Measurements from ENCODE around the gene RGS17.

The RGS17 gene

DNA sequence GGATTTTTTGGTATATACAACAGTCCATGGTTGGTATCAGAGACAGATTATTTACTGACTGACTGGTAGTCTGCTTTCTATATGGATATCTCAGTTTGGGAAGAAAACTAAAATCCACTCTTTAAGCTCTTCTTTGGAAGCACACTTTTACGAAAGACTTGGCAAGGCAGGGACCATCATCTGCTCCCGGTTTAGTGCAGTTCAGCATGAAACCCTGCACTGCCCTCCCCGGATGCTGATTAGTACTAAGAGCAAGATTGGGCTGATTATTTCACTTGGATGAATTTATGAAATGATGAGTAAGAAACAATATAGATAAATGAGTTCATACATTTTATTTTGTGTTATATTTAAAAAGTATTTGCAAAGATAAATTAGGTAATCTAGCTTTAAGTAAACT lies 56.3 kb downstream of the RGS17 start:
- Histone ChIP-seq H3K27ac (ENCODE audit: low read length) (no peak overlapping the region), H3K9me3 (ENCODE audit: insufficient read depth, low read depth, low read length) (no peaks in the 10 kb centered on the region), H3K4me3 (ENCODE audit: low read length) (no peak overlapping the region), H3K4me1 (ENCODE audit: insufficient read depth, low read length) (no peaks in the 10 kb centered on the region), H3K27me3 (ENCODE audit: insufficient read depth, low read length) (no peaks in the 10 kb centered on the region), H3K36me3 (ENCODE audit: insufficient read depth, low read depth, low read length) (no peaks in the 10 kb centered on the region), H3K9ac (ENCODE audit: low read depth, low read length) (no peak overlapping the region)

DNA sequence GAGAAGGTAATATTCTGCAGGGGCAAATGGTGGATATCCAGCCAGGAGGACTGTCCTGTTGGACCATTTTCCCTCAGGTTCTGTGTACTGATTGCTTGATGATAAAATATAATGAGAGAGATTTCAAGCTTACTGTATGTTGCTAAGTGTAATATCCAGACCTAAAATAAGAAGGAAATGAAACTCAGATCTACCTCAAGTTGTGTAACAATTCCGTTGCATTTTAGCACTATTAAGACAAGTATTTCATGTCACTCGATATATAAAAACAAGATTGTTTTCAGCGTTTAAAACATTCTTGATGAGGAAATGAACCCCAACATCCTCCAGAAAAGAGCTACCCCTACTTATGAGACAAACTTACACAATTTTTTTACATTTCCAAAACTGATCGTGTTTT lies 57.2 kb downstream of the RGS17 start:
- H3K4me1 ChIP-seq (ENCODE audit: insufficient read depth, low read length): no peaks in the 10 kb centered on the region
- no peak overlapping the region for H3K9ac ChIP-seq (ENCODE audit: low read depth, low read length)
- H3K27me3 ChIP-seq (ENCODE audit: insufficient read depth, low read length): no peaks in the 10 kb centered on the region
- no peak overlapping the region for H3K4me3 ChIP-seq (ENCODE audit: low read length)
- H3K36me3 ChIP-seq (ENCODE audit: insufficient read depth, low read depth, low read length): no peaks in the 10 kb centered on the region
- H3K27ac ChIP-seq (ENCODE audit: low read length): no peak overlapping the region
- no peaks in the 10 kb centered on the region for H3K9me3 ChIP-seq (ENCODE audit: insufficient read depth, low read depth, low read length)

DNA sequence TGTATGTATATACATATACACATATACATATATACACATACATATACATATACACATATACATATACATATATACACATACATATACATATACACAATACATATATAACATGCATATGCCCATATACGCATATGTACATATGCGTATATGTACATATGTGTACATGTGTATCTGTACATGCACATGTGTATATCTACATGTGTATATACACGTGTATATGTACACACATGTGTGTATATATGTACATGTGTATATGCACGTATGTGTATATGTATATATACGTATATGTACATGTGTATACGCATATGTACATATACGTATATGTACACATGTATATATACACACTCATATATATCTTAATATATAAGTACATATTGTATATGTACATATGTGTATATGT lies 60.3 kb downstream of the RGS17 start:
- no peak overlapping the region for H3K27ac ChIP-seq (ENCODE audit: low read length)
- no peaks in the 10 kb centered on the region for H3K4me1 ChIP-seq (ENCODE audit: insufficient read depth, low read length)
- H3K27me3 ChIP-seq (ENCODE audit: insufficient read depth, low read length): no peaks in the 10 kb centered on the region
- H3K9me3 ChIP-seq (ENCODE audit: insufficient read depth, low read depth, low read length): no peaks in the 10 kb centered on the region
- H3K4me3 ChIP-seq (ENCODE audit: low read length): no peak overlapping the region
- no peak overlapping the region for H3K9ac ChIP-seq (ENCODE audit: low read depth, low read length)
- no peaks in the 10 kb centered on the region for H3K36me3 ChIP-seq (ENCODE audit: insufficient read depth, low read depth, low read length)

GRCh38 chr6:153069897-153070296 lies 61.2 kb downstream of the RGS17 start:
- Histone ChIP-seq H3K27me3 (ENCODE audit: insufficient read depth, low read length) (no peaks in the 10 kb centered on the region), H3K4me3 (ENCODE audit: low read length) (no peak overlapping the region), H3K9ac (ENCODE audit: low read depth, low read length) (no peak overlapping the region), H3K36me3 (ENCODE audit: insufficient read depth, low read depth, low read length) (no peaks in the 10 kb centered on the region), H3K4me1 (ENCODE audit: insufficient read depth, low read length) (no peaks in the 10 kb centered on the region), H3K9me3 (ENCODE audit: insufficient read depth, low read depth, low read length) (no peaks in the 10 kb centered on the region), H3K27ac (ENCODE audit: low read length) (no peak overlapping the region)

DNA sequence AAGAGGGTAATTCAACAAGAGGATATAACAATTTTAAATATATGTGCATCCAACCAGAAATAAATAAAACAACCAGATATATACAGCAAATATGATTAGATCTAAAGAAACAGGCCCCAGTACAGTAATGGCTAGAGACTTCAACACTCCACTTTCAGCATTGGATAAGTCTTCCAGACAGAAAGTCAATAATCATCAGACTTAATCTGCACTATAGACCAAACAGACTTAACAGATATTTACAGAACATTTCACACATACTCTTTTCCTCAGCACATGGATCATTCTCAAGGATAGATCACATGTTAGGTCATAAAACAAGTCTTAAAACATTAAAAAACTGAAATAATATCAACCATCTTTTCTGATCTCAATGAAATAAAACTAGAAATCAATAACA lies 65.9 kb downstream of the RGS17 start:
- H3K27me3 ChIP-seq (ENCODE audit: insufficient read depth, low read length): no peaks in the 10 kb centered on the region
- H3K36me3 ChIP-seq (ENCODE audit: insufficient read depth, low read depth, low read length): no peaks in the 10 kb centered on the region
- H3K4me3 ChIP-seq (ENCODE audit: low read length): no peak overlapping the region
- H3K4me1 ChIP-seq (ENCODE audit: insufficient read depth, low read length): peaks cover 3% of the 10 kb centered on the region; the same call in 1 of the 2 replicates
- H3K9ac ChIP-seq (ENCODE audit: low read depth, low read length): no peak overlapping the region
- peaks cover 4% of the 10 kb centered on the region; the same call in 1 of the 2 replicates for H3K9me3 ChIP-seq (ENCODE audit: insufficient read depth, low read depth, low read length)
- no peak overlapping the region for H3K27ac ChIP-seq (ENCODE audit: low read length)

DNA sequence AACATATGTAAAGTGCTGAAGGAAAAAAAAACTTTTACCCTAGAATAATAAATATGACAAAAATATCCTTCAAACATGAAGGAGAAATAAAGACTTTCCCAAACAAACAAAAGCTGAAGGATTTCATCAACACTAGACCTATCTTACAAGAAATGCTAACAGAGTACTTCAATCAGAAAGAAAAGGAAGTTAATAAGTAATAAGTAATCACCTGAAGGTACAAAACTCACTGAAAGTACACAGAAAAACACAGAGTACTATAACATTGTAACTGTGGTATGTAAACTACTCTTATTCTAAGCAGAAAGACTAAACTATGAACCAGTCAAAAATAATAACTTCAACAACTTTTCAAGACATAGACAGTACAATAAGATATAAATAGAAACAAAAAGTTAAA lies 67.1 kb downstream of the RGS17 start:
- no peak overlapping the region for H3K4me3 ChIP-seq (ENCODE audit: low read length)
- no peak overlapping the region for H3K9ac ChIP-seq (ENCODE audit: low read depth, low read length)
- peaks cover 4% of the 10 kb centered on the region; the same call in 1 of the 2 replicates for H3K9me3 ChIP-seq (ENCODE audit: insufficient read depth, low read depth, low read length)
- H3K4me1 ChIP-seq (ENCODE audit: insufficient read depth, low read length): peaks cover 14% of the 10 kb centered on the region; the same call in 1 of the 2 replicates
- H3K27me3 ChIP-seq (ENCODE audit: insufficient read depth, low read length): no peaks in the 10 kb centered on the region
- H3K36me3 ChIP-seq (ENCODE audit: insufficient read depth, low read depth, low read length): no peaks in the 10 kb centered on the region
- no peak overlapping the region for H3K27ac ChIP-seq (ENCODE audit: low read length)

- no peak overlapping the region for H3K9ac ChIP-seq (ENCODE audit: low read depth, low read length)
- no peak overlapping the region for H3K4me3 ChIP-seq (ENCODE audit: low read length)
- peaks cover 4% of the 10 kb centered on the region; the same call in 1 of the 2 replicates for H3K9me3 ChIP-seq (ENCODE audit: insufficient read depth, low read depth, low read length)
- no peaks in the 10 kb centered on the region for H3K36me3 ChIP-seq (ENCODE audit: insufficient read depth, low read depth, low read length)
- H3K4me1 ChIP-seq (ENCODE audit: insufficient read depth, low read length): peaks cover 19% of the 10 kb centered on the region; the same call in 1 of the 2 replicates
- H3K27me3 ChIP-seq (ENCODE audit: insufficient read depth, low read length): no peaks in the 10 kb centered on the region
- no peak overlapping the region for H3K27ac ChIP-seq (ENCODE audit: low read length)
These were observed 68.6 kb downstream of the RGS17 start for GRCh38 chr6:153062516-153062915.

DNA sequence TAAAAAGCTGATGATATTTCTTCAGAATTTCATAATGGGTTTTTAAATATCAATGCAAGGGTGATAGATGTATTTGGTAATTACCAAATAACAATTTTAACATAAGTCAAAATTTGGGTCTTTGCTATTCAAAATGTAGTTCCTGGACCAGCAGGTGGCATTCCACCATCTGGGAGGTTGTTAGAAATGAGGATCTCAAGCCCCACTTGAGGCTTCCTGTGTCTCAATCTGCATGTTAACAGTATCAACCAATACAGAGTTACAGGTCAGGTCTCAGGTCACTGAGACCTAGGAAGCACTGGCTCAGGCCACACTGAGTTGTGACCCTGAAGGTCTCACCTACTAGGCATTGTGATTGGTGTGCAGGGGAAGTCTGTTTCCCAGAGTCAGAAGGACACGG lies 71.3 kb downstream of the RGS17 start:
- H3K4me1 ChIP-seq (ENCODE audit: insufficient read depth, low read length): peaks cover 19% of the 10 kb centered on the region; the same call in 1 of the 2 replicates
- no peak overlapping the region for H3K27ac ChIP-seq (ENCODE audit: low read length)
- no peak overlapping the region for H3K9ac ChIP-seq (ENCODE audit: low read depth, low read length)
- H3K9me3 ChIP-seq (ENCODE audit: insufficient read depth, low read depth, low read length): peaks cover 4% of the 10 kb centered on the region; the same call in 1 of the 2 replicates
- H3K4me3 ChIP-seq (ENCODE audit: low read length): no peak overlapping the region
- no peaks in the 10 kb centered on the region for H3K36me3 ChIP-seq (ENCODE audit: insufficient read depth, low read depth, low read length)
- H3K27me3 ChIP-seq (ENCODE audit: insufficient read depth, low read length): no peaks in the 10 kb centered on the region

- Histone ChIP-seq H3K9me3 (ENCODE audit: insufficient read depth, low read depth, low read length) (peaks cover 4% of the 10 kb centered on the region; the same call in 1 of the 2 replicates), H3K27me3 (ENCODE audit: insufficient read depth, low read length) (no peaks in the 10 kb centered on the region), H3K9ac (ENCODE audit: low read depth, low read length) (no peak overlapping the region), H3K4me1 (ENCODE audit: insufficient read depth, low read length) (peaks cover 19% of the 10 kb centered on the region; the same call in 1 of the 2 replicates), H3K4me3 (ENCODE audit: low read length) (no peak overlapping the region), H3K36me3 (ENCODE audit: insufficient read depth, low read depth, low read length) (no peaks in the 10 kb centered on the region), H3K27ac (ENCODE audit: low read length) (no peak overlapping the region)
These were observed 71.8 kb downstream of the RGS17 start for GRCh38 chr6:153059311-153059710.

DNA sequence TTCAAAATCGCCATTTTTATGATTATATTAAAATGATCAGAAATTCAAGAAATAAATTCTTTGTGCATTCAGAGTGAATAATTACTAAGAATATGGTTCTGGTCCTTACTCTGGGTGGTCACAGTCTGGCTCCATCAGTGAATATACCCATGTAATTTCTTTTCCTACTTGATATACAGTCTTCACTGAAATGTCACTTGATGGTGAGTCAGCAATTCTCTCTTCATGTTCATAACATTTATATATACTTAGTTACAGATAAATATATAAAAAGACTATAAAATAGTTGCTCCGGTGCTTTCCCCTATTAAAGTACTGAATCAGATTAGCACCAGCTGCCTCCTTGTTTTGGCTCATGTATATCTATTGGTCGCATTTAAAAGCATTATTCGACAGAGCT lies 72.2 kb downstream of the RGS17 start:
- Histone ChIP-seq H3K27ac (ENCODE audit: low read length) (no peak overlapping the region), H3K4me3 (ENCODE audit: low read length) (no peak overlapping the region), H3K36me3 (ENCODE audit: insufficient read depth, low read depth, low read length) (no peaks in the 10 kb centered on the region)

DNA sequence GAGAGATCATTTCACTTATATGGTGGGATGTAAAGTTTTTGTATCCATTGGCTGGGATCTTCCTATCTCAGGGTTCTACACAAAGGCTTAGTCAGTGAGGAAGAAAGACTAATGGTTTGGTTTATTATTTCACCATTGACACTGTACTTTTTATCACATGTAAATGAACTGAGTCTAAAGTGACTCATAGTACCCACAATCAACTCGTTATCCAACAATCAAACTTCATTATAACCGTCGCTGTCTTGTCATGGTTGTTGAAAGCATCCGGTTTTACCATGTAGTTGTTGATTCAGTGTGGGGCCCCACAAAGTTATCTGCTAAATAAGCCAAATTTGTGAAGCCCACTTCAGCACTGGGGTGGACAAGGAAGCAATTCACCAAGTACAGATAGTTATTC lies 72.8 kb downstream of the RGS17 start:
- Histone ChIP-seq H3K27ac (ENCODE audit: low read length) (no peak overlapping the region), H3K4me1 (ENCODE audit: insufficient read depth, low read length) (peaks cover 19% of the 10 kb centered on the region; the same call in 1 of the 2 replicates)

More for the DNA sequence above, 72.2 kb downstream of the RGS17 start:
- Histone ChIP-seq H3K27me3 (ENCODE audit: insufficient read depth, low read length) (no peaks in the 10 kb centered on the region), H3K4me1 (ENCODE audit: insufficient read depth, low read length) (peaks cover 19% of the 10 kb centered on the region; the same call in 1 of the 2 replicates), H3K9ac (ENCODE audit: low read depth, low read length) (no peak overlapping the region), H3K9me3 (ENCODE audit: insufficient read depth, low read depth, low read length) (peaks cover 3% of the 10 kb centered on the region; the same call in 1 of the 2 replicates)

DNA sequence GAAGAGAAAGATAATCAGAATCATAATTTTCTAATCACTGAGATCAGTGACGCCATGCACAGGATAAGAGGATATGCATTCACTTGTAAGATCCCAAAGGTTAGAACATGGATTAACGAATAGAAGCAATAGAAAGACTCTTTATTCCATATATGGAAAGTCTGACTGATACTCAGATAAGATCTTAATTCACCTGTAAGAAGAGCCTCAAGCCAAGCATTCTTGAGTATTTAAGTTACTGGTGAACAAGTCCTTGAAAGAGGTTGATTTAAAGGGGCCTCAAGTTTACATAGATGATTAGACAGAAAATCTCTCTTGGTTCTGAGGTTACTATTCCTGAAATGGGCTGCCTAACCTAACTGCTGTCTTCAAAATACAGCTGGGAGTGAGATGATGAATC lies 74.8 kb downstream of the RGS17 start:
- Histone ChIP-seq H3K9me3 (ENCODE audit: insufficient read depth, low read depth, low read length) (no peaks in the 10 kb centered on the region), H3K27me3 (ENCODE audit: insufficient read depth, low read length) (no peaks in the 10 kb centered on the region), H3K36me3 (ENCODE audit: insufficient read depth, low read depth, low read length) (no peaks in the 10 kb centered on the region), H3K4me1 (ENCODE audit: insufficient read depth, low read length) (peaks cover 19% of the 10 kb centered on the region; the same call in 1 of the 2 replicates), H3K9ac (ENCODE audit: low read depth, low read length) (no peak overlapping the region), H3K4me3 (ENCODE audit: low read length) (no peak overlapping the region), H3K27ac (ENCODE audit: low read length) (no peak overlapping the region)

More for the DNA sequence above, 72.8 kb downstream of the RGS17 start:
- Histone ChIP-seq H3K9ac (ENCODE audit: low read depth, low read length) (no peak overlapping the region), H3K9me3 (ENCODE audit: insufficient read depth, low read depth, low read length) (no peaks in the 10 kb centered on the region), H3K27me3 (ENCODE audit: insufficient read depth, low read length) (no peaks in the 10 kb centered on the region), H3K4me3 (ENCODE audit: low read length) (no peak overlapping the region), H3K36me3 (ENCODE audit: insufficient read depth, low read depth, low read length) (no peaks in the 10 kb centered on the region)
